SK-N-SH treated with all-trans-retinoic acid at 6 μM for 48 hours (cell line): ENCODE results near the gene JUND.
"Not testable (repeated sequence)": the region's sequence is repeated elsewhere in the genome, so short reads cannot be mapped to it uniquely, and the experiment has no call there.

ENCODE experiments used
- ARNTL ChIP-seq: fragments of 450-650 bp; formaldehyde crosslinking; IDR thresholded peaks from 2 replicates; pipeline ENCODE4 v1.5.0; 2020; ENCODE audit warnings: low read depth, mild to moderate bottlenecking, moderate library complexity, borderline replicate concordance
- ESRRG ChIP-seq: fragments of 250-450 bp; sonication (Bioruptor Pico); IDR thresholded peaks from 2 replicates; pipeline ENCODE4 v1.6.1; 2021; ENCODE audit warnings: mild to moderate bottlenecking
- ISL1 ChIP-seq: fragments of 250-450 bp; sonication (Bioruptor Pico); IDR thresholded peaks from 2 replicates; pipeline ENCODE4 v2.1.2; 2022; ENCODE audit warnings: mild to moderate bottlenecking, moderate library complexity
- RARB ChIP-seq: fragments of 250-450 bp; sonication (Bioruptor Pico); IDR thresholded peaks from 2 replicates; pipeline ENCODE4 v1.8.0; 2021; ENCODE audit warnings: mild to moderate bottlenecking, moderate library complexity
- SNAI2 ChIP-seq: fragments of 250-450 bp; sonication (Bioruptor Pico); IDR thresholded peaks from 2 replicates; pipeline ENCODE4 v1.5.0; 2020; ENCODE audit warnings: mild to moderate bottlenecking, moderate library complexity
- ZFP3 ChIP-seq: fragments of 250-450 bp; sonication (Bioruptor Pico); IDR thresholded peaks from 2 replicates; pipeline ENCODE4 v1.5.0; 2020; ENCODE audit warnings: mild to moderate bottlenecking, moderate library complexity
- ZFP30 ChIP-seq: fragments of 450-650 bp; formaldehyde crosslinking; IDR thresholded peaks from 2 replicates; pipeline ENCODE4 v1.5.0; 2022; ENCODE audit warnings: mild to moderate bottlenecking, moderate library complexity
- TF ChIP-seq, protein P1 (sequence below): fragments of 250-450 bp; sonication (Bioruptor Pico); IDR thresholded peaks from 2 replicates; pipeline ENCODE4 v1.5.1; 2020; ENCODE audit warnings: low read depth, mild to moderate bottlenecking, moderate library complexity
- TF ChIP-seq, protein P2 (sequence below): fragments of 250-450 bp; sonication (Bioruptor Pico); IDR thresholded peaks from 2 replicates; pipeline ENCODE4 v1.8.0; 2020; ENCODE audit warnings: mild to moderate bottlenecking, moderate library complexity, borderline replicate concordance
- TF ChIP-seq, protein P3 (sequence below): fragments of 250-450 bp; sonication (Bioruptor Pico); IDR thresholded peaks from 2 replicates; pipeline ENCODE4 v1.8.0; 2021; ENCODE audit warnings: low read depth, mild to moderate bottlenecking, moderate library complexity, borderline replicate concordance

DNA sequence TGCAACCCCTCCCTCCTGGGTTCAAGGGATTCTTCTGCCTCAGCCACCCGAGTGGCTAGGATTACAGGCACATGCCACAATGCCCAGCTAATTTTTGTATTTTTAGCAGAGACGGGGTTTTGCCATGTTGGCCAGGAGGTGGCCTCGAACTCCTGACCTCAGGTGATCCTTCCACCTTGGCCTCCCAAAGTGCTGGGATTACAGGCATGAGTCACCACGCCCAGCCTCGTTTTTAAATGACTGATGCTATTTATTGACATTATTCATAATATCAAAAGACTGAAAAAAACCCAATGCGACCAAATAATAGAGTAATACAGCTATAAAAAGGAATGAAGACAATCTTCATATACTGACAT lies 42.9 kb upstream of the JUND start:
- TF ChIP-seq ARNTL; ZFP3 (CRISPR knock-in tag); ZFP30 (CRISPR knock-in tag); ISL1 (CRISPR knock-in tag); ESRRG; SNAI2; RARB (CRISPR knock-in tag): not testable (repeated sequence)
- TF ChIP-seq, protein P1, sequence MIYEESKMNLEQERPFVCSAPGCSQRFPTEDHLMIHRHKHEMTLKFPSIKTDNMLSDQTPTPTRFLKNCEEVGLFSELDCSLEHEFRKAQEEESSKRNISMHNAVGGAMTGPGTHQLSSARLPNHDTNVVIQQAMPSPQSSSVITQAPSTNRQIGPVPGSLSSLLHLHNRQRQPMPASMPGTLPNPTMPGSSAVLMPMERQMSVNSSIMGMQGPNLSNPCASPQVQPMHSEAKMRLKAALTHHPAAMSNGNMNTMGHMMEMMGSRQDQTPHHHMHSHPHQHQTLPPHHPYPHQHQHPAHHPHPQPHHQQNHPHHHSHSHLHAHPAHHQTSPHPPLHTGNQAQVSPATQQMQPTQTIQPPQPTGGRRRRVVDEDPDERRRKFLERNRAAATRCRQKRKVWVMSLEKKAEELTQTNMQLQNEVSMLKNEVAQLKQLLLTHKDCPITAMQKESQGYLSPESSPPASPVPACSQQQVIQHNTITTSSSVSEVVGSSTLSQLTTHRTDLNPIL, result not testable (repeated sequence)
- TF ChIP-seq, protein P2, sequence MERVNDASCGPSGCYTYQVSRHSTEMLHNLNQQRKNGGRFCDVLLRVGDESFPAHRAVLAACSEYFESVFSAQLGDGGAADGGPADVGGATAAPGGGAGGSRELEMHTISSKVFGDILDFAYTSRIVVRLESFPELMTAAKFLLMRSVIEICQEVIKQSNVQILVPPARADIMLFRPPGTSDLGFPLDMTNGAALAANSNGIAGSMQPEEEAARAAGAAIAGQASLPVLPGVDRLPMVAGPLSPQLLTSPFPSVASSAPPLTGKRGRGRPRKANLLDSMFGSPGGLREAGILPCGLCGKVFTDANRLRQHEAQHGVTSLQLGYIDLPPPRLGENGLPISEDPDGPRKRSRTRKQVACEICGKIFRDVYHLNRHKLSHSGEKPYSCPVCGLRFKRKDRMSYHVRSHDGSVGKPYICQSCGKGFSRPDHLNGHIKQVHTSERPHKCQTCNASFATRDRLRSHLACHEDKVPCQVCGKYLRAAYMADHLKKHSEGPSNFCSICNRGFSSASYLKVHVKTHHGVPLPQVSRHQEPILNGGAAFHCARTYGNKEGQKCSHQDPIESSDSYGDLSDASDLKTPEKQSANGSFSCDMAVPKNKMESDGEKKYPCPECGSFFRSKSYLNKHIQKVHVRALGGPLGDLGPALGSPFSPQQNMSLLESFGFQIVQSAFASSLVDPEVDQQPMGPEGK (CRISPR knock-in tag), result not testable (repeated sequence)
- TF ChIP-seq, protein P3, sequence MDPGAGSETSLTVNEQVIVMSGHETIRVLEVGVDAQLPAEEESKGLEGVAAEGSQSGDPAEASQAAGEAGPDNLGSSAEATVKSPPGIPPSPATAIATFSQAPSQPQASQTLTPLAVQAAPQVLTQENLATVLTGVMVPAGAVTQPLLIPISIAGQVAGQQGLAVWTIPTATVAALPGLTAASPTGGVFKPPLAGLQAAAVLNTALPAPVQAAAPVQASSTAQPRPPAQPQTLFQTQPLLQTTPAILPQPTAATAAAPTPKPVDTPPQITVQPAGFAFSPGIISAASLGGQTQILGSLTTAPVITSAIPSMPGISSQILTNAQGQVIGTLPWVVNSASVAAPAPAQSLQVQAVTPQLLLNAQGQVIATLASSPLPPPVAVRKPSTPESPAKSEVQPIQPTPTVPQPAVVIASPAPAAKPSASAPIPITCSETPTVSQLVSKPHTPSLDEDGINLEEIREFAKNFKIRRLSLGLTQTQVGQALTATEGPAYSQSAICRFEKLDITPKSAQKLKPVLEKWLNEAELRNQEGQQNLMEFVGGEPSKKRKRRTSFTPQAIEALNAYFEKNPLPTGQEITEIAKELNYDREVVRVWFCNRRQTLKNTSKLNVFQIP, result not testable (repeated sequence)
